ENCODE measurements around the gene C1GALT1.
"Not testable (repeated sequence)": the region's sequence is repeated elsewhere in the genome, so short reads cannot be mapped to it uniquely, and the experiment has no call there.

The C1GALT1 gene

DNA sequence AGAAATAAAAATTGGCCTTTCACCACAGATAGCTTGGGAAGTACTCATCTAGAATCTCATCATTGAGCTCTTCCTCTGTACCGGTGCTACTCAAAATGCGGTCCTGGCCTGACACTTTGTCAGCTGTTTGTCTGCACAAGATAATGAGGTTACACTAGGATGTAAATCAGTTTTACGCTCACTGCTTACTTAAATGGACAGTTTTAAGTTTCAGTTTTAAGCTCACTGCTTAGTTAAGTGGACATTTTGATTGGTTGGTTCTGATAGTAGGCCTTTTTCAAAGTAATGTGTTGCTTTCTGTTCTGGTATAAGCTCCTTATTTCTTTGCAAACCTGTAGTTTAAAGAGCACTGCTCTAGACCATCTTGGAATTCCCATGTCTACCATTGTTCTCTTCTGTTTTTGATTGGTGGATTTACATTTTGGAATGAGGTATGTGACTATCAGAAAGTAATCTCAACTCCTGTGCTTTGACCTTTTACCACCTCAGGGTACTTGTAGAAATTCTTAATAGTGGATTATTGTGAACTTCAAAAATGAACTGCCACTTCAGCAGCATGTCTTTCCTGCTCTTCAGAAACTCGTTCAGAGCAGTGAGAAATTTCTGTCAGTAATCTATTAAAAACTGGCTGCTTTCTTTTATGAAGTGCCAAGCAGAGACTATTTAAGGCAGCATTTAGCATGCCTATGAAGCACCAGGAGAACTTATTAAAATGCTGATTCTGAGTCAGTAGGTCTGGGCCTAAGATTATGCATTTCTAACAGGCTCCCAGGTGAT lies 55.0 kb downstream of the C1GALT1 start:
- no peak for DNase-seq (ENCODE audit: low read depth)
- TF ChIP-seq, protein P1, sequence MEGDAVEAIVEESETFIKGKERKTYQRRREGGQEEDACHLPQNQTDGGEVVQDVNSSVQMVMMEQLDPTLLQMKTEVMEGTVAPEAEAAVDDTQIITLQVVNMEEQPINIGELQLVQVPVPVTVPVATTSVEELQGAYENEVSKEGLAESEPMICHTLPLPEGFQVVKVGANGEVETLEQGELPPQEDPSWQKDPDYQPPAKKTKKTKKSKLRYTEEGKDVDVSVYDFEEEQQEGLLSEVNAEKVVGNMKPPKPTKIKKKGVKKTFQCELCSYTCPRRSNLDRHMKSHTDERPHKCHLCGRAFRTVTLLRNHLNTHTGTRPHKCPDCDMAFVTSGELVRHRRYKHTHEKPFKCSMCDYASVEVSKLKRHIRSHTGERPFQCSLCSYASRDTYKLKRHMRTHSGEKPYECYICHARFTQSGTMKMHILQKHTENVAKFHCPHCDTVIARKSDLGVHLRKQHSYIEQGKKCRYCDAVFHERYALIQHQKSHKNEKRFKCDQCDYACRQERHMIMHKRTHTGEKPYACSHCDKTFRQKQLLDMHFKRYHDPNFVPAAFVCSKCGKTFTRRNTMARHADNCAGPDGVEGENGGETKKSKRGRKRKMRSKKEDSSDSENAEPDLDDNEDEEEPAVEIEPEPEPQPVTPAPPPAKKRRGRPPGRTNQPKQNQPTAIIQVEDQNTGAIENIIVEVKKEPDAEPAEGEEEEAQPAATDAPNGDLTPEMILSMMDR (IDR thresholded peaks at IDR 0.05; ENCODE audit: insufficient read depth, low read depth, low read length, missing control alignments) = no peak
- no peak overlapping the region for H3K4me3 ChIP-seq (ENCODE audit: low read length)

DNA sequence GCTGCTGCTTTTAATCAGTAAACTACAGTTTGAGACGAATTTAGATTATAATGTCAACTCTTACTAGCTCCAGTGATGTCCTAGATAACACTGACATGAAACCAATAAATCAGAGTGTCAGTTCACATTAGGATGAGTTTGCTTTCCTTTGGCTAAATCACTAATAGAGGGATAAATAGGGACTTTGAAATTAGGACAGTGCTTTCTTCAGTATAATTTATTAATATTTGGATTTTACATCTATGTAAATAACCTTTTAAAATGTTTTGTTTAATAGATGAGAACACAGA lies 55.6 kb downstream of the C1GALT1 start:
- no peak for DNase-seq (ENCODE audit: low read depth)
- TF ChIP-seq, protein P1 (IDR thresholded peaks at IDR 0.05; ENCODE audit: insufficient read depth, low read depth, low read length, missing control alignments) = no peak
- no peak overlapping the region for H3K4me3 ChIP-seq (ENCODE audit: low read length)

DNA sequence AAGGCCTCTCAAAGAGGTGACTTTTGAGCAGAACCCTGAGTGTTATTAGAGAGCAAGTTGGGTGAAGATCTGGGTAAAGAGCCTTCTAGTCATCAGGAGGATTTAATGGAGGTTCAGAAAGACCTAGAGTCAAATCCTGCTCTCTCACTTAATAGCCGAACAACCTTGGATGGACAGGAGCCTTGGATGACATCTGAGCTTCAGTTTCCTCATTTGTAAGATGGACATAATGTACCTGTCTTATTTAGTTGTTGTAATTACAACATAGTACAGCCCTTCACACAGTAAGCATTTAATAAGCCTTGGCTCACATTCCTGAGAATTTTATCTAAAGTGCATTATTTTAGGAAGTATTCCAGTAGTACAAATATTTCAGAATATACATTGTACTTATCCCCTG lies 57.0 kb downstream of the C1GALT1 start:
- H3K4me3 ChIP-seq (ENCODE audit: low read length) = no peak overlapping the region
- TF ChIP-seq, protein P1 (IDR thresholded peaks at IDR 0.05; ENCODE audit: insufficient read depth, low read depth, low read length, missing control alignments) = no peak
- no peak for DNase-seq (ENCODE audit: low read depth)

GRCh38 chr7:7242899-7243298 lies 60.6 kb downstream of the C1GALT1 start:
- TF ChIP-seq, protein P1 (IDR thresholded peaks at IDR 0.05; ENCODE audit: insufficient read depth, low read depth, low read length, missing control alignments) = no peak

GRCh38 chr7:7245233-7245632 lies 62.9 kb downstream of the C1GALT1 start:
- not testable (repeated sequence) for DNase-seq (ENCODE audit: low read depth); H3K4me3 ChIP-seq (ENCODE audit: low read length)

More at GRCh38 chr7:7242899-7243298, 60.6 kb downstream of the C1GALT1 start:
- no peak for DNase-seq (ENCODE audit: low read depth)
- H3K4me3 ChIP-seq (ENCODE audit: low read length) = no peak overlapping the region

- no peak for DNase-seq (ENCODE audit: low read depth)
- TF ChIP-seq, protein P1 (IDR thresholded peaks at IDR 0.05; ENCODE audit: insufficient read depth, low read depth, low read length, missing control alignments) = no peak
Measured at GRCh38 chr7:7246223-7246622, 63.9 kb downstream of the C1GALT1 start.

DNA sequence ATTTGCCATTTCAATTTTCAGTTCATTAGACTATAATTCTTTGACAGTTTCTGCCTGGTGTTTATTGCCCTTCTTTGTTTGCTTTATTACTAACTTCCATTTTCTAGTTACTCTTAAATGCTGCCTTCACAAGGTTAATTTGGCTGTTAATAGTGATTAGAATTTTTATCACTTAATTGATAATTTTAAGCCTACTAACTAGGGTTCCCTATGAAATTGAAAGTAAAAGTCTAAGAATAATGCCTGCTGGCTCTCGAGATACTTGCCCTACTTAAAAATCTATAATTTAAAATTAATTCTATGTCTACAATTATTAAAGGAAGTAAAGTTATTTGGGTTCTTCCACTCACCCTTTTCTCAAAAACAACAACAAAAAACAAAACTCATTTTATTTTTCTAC lies 65.3 kb downstream of the C1GALT1 start:
- TF ChIP-seq, protein P1 (IDR thresholded peaks at IDR 0.05; ENCODE audit: insufficient read depth, low read depth, low read length, missing control alignments) = no peak
- DNase-seq (ENCODE audit: low read depth) = no peak
- H3K4me3 ChIP-seq (ENCODE audit: low read length) = no peak overlapping the region

More at GRCh38 chr7:7246223-7246622, 63.9 kb downstream of the C1GALT1 start:
- no peak overlapping the region for H3K4me3 ChIP-seq (ENCODE audit: low read length)
